Measurements from ENCODE around the gene ACLY. TPM values are rescaled to one million over a fixed set of nuclear protein-coding genes. Genes with fewer than 3 reads are reported as not detected.
A peak's percentile ranks its signal among the peaks of the same experiment; 100 is the strongest.

Gene ACLY
- total RNA-seq, 1 experiment from 2014 or later = 350 TPM

DNA sequence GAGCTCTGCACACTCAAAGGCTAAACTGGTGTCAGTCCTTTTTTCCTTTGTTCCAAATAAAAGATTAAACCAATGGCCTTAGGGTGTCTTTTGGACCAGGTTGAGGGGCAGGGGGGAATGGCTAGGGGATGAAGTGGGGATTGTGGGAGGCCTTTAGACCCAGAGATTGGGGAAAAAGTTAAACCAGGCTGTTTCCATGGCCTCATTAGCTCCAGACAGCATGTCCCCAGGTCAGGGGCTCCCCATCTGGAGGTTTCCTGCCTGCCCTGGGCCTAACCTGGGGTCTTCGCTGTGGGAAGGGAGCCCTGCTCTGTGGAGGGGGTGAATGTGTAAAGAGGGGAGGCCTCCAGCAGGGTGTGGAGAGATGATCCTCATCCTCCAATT, 95.6 kb downstream of the ACLY start:
- Mint-ChIP-seq H3K27me3 (ENCODE audit: low read depth) (no peaks in the 10 kb centered on the region; the same call in 1 of the 2 replicates), H3K9me3 (no peaks in the 10 kb centered on the region), H3K4me1 (peaks cover 12% of the 10 kb centered on the region), H3K4me3 (no peak overlapping the region), H3K36me3 (peaks cover 27% of the 10 kb centered on the region), H3K27ac (peak overlapping the region; percentile 41; the same call in 1 of the 2 replicates)
- ChIA-PET CTCF (interaction anchor here (1.7 to 2.4 kb wide), 2 partner anchors 12 to 37 kb away, joined by 6 to 11 read pairs; partner anchors contain the start of gene JUP), POLR2A (no interaction called here)
- DNase-seq (ENCODE audit: low spot score) (no peak), ATAC-seq (no peak)
- TF ChIP-seq, protein P1, sequence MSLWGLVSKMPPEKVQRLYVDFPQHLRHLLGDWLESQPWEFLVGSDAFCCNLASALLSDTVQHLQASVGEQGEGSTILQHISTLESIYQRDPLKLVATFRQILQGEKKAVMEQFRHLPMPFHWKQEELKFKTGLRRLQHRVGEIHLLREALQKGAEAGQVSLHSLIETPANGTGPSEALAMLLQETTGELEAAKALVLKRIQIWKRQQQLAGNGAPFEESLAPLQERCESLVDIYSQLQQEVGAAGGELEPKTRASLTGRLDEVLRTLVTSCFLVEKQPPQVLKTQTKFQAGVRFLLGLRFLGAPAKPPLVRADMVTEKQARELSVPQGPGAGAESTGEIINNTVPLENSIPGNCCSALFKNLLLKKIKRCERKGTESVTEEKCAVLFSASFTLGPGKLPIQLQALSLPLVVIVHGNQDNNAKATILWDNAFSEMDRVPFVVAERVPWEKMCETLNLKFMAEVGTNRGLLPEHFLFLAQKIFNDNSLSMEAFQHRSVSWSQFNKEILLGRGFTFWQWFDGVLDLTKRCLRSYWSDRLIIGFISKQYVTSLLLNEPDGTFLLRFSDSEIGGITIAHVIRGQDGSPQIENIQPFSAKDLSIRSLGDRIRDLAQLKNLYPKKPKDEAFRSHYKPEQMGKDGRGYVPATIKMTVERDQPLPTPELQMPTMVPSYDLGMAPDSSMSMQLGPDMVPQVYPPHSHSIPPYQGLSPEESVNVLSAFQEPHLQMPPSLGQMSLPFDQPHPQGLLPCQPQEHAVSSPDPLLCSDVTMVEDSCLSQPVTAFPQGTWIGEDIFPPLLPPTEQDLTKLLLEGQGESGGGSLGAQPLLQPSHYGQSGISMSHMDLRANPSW (CRISPR knock-in tag; conservative IDR thresholded peaks at IDR 0.05; ENCODE audit: low read depth) = no peak
- TF ChIP-seq ZNF263 (CRISPR knock-in tag; IDR thresholded peaks at IDR 0.05; ENCODE audit: low read depth) = no peak
- no peak for TF ChIP-seq KAT7 (CRISPR knock-in tag; IDR thresholded peaks at IDR 0.05; ENCODE audit: borderline replicate concordance)
- TF ChIP-seq ETV6 (CRISPR knock-in tag; IDR thresholded peaks at IDR 0.05) = no peak
- TF ChIP-seq, protein P2, sequence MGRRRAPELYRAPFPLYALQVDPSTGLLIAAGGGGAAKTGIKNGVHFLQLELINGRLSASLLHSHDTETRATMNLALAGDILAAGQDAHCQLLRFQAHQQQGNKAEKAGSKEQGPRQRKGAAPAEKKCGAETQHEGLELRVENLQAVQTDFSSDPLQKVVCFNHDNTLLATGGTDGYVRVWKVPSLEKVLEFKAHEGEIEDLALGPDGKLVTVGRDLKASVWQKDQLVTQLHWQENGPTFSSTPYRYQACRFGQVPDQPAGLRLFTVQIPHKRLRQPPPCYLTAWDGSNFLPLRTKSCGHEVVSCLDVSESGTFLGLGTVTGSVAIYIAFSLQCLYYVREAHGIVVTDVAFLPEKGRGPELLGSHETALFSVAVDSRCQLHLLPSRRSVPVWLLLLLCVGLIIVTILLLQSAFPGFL (CRISPR knock-in tag; IDR thresholded peaks at IDR 0.05; ENCODE audit: borderline replicate concordance) = no peak
- TF ChIP-seq, protein P3, sequence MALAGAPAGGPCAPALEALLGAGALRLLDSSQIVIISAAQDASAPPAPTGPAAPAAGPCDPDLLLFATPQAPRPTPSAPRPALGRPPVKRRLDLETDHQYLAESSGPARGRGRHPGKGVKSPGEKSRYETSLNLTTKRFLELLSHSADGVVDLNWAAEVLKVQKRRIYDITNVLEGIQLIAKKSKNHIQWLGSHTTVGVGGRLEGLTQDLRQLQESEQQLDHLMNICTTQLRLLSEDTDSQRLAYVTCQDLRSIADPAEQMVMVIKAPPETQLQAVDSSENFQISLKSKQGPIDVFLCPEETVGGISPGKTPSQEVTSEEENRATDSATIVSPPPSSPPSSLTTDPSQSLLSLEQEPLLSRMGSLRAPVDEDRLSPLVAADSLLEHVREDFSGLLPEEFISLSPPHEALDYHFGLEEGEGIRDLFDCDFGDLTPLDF (CRISPR knock-in tag; IDR thresholded peaks at IDR 0.05) = no peak
- no peak for TF ChIP-seq HMGA2 (CRISPR knock-in tag; IDR thresholded peaks at IDR 0.05)
- no peak for TF ChIP-seq ZNF423 (CRISPR knock-in tag; IDR thresholded peaks at IDR 0.05)

DNA sequence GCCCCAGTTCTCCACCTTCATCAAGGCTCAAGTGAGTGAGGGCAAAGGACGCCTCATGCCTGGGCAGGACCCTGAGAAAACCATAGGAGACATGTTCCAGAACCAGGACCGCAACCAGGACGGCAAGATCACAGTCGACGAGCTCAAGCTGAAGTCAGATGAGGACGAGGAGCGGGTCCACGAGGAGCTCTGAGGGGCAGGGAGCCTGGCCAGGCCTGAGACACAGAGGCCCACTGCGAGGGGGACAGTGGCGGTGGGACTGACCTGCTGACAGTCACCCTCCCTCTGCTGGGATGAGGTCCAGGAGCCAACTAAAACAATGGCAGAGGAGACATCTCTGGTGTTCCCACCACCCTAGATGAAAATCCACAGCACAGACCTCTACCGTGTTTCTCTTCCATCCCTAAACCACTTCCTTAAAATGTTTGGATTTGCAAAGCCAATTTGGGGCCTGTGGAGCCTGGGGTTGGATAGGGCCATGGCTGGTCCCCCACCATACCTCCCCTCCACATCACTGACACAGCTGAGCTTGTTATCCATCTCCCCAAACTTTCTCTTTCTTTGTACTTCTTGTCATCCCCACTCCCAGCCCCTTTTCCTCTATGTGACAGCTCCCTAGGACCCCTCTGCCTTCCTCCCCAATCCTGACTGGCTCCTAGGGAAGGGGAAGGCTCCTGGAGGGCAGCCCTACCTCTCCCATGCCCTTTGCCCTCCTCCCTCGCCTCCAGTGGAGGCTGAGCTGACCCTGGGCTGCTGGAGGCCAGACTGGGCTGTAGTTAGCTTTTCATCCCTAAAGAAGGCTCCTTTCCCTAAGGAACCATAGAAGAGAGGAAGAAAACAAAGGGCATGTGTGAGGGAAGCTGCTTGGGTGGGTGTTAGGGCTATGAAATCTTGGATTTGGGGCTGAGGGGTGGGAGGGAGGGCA, 96.3 kb downstream of the ACLY start:
- no peaks in the 10 kb centered on the region; the same call in 1 of the 2 replicates for H3K27me3 Mint-ChIP-seq (ENCODE audit: low read depth)
- CTCF ChIA-PET = interaction anchor here (0.7 to 2.4 kb wide), 3 partner anchors 12 to 136 kb away, joined by 3 to 11 read pairs (median 6); partner anchors contain the start of gene JUP
- no peak overlapping the region for H3K4me3 Mint-ChIP-seq
- H3K4me1 Mint-ChIP-seq = peaks cover 16% of the 10 kb centered on the region
- no peak for ATAC-seq
- no peaks in the 10 kb centered on the region for H3K9me3 Mint-ChIP-seq
- peaks cover 25% of the 10 kb centered on the region for H3K36me3 Mint-ChIP-seq
- POLR2A ChIA-PET = no interaction called here
- DNase-seq (ENCODE audit: low spot score) = no peak
- TF ChIP-seq ATF1 (CRISPR knock-in tag; IDR thresholded peaks at IDR 0.05) = no peak
- TF ChIP-seq, protein P4, sequence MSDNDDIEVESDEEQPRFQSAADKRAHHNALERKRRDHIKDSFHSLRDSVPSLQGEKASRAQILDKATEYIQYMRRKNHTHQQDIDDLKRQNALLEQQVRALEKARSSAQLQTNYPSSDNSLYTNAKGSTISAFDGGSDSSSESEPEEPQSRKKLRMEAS (CRISPR knock-in tag; IDR thresholded peaks at IDR 0.05) = no peak
- TF ChIP-seq, protein P5, sequence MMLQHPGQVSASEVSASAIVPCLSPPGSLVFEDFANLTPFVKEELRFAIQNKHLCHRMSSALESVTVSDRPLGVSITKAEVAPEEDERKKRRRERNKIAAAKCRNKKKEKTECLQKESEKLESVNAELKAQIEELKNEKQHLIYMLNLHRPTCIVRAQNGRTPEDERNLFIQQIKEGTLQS (CRISPR knock-in tag; conservative IDR thresholded peaks at IDR 0.05) = no peak
- TF ChIP-seq ZNF232 (CRISPR knock-in tag; IDR thresholded peaks at IDR 0.05) = no peak
- TF ChIP-seq, protein P6, sequence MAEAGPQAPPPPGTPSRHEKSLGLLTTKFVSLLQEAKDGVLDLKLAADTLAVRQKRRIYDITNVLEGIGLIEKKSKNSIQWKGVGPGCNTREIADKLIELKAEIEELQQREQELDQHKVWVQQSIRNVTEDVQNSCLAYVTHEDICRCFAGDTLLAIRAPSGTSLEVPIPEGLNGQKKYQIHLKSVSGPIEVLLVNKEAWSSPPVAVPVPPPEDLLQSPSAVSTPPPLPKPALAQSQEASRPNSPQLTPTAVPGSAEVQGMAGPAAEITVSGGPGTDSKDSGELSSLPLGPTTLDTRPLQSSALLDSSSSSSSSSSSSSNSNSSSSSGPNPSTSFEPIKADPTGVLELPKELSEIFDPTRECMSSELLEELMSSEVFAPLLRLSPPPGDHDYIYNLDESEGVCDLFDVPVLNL (CRISPR knock-in tag; IDR thresholded peaks at IDR 0.05; ENCODE audit: borderline replicate concordance, low read depth) = no peak
- no peak for TF ChIP-seq ZNF396 (CRISPR knock-in tag; IDR thresholded peaks at IDR 0.05; ENCODE audit: borderline replicate concordance)
- no peak for TF ChIP-seq ZNF671 (CRISPR knock-in tag; IDR thresholded peaks at IDR 0.05)
- TF ChIP-seq, protein P2 (CRISPR knock-in tag; IDR thresholded peaks at IDR 0.05; ENCODE audit: borderline replicate concordance) = no peak
- TF ChIP-seq, protein P7, sequence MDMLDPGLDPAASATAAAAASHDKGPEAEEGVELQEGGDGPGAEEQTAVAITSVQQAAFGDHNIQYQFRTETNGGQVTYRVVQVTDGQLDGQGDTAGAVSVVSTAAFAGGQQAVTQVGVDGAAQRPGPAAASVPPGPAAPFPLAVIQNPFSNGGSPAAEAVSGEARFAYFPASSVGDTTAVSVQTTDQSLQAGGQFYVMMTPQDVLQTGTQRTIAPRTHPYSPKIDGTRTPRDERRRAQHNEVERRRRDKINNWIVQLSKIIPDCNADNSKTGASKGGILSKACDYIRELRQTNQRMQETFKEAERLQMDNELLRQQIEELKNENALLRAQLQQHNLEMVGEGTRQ (CRISPR knock-in tag; IDR thresholded peaks at IDR 0.05) = no peak
- no peak for TF ChIP-seq SP1 (CRISPR knock-in tag; conservative IDR thresholded peaks at IDR 0.05)
- H3K27ac Mint-ChIP-seq = peak overlapping the region; percentile 53; the same call in 1 of the 2 replicates
